ENCODE measurements around the gene FHIT. TPM values are rescaled to one million over a fixed set of nuclear protein-coding genes. Genes with fewer than 3 reads are reported as not detected.

Gene FHIT
- total RNA-seq, 1 experiment from 2014 or later, result 20.1 TPM

DNA sequence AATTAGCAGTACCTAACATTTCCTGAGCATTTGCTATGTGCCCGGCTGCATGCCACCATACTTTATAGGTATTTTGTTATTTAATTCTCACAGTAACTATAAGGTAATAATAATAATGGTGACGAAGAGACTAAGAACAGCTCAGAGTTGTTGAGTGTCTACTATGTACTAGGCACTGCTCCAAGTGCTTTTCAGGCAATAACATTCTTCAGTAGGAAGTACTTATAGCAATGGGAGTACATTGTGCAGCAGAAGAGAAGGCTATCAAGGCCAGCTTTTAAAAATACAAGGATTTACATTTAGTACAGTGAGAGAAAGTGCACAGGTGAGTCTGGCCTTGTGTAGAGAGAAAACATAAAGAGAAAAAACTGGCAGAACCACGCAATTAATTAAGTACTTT is 647.4 kb downstream of the FHIT start:
- ChIA-PET POLR2A (no interaction called here), CTCF (no interaction called here)
- no peak for DNase-seq (ENCODE audit: unreplicated experiment)
- TF ChIP-seq, protein P1, sequence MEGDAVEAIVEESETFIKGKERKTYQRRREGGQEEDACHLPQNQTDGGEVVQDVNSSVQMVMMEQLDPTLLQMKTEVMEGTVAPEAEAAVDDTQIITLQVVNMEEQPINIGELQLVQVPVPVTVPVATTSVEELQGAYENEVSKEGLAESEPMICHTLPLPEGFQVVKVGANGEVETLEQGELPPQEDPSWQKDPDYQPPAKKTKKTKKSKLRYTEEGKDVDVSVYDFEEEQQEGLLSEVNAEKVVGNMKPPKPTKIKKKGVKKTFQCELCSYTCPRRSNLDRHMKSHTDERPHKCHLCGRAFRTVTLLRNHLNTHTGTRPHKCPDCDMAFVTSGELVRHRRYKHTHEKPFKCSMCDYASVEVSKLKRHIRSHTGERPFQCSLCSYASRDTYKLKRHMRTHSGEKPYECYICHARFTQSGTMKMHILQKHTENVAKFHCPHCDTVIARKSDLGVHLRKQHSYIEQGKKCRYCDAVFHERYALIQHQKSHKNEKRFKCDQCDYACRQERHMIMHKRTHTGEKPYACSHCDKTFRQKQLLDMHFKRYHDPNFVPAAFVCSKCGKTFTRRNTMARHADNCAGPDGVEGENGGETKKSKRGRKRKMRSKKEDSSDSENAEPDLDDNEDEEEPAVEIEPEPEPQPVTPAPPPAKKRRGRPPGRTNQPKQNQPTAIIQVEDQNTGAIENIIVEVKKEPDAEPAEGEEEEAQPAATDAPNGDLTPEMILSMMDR (IDR thresholded peaks at IDR 0.05; ENCODE audit: unreplicated experiment), result no peak
- Mint-ChIP-seq H3K4me1 (ENCODE audit: insufficient read depth, unreplicated experiment) (no peaks in the 10 kb centered on the region), H3K27ac (ENCODE audit: low read depth, unreplicated experiment) (no peak overlapping the region), H3K9me3 (ENCODE audit: unreplicated experiment) (no peaks in the 10 kb centered on the region), H3K27me3 (ENCODE audit: insufficient read depth, unreplicated experiment) (no peaks in the 10 kb centered on the region), H3K36me3 (ENCODE audit: insufficient read depth, unreplicated experiment) (no peaks in the 10 kb centered on the region), H3K4me3 (ENCODE audit: unreplicated experiment) (no peak overlapping the region)
- intact Hi-C loops (cut with micrococcal nuclease), result no loop called here
- no TSS peak for BruUV-seq (replicated peaks)

DNA sequence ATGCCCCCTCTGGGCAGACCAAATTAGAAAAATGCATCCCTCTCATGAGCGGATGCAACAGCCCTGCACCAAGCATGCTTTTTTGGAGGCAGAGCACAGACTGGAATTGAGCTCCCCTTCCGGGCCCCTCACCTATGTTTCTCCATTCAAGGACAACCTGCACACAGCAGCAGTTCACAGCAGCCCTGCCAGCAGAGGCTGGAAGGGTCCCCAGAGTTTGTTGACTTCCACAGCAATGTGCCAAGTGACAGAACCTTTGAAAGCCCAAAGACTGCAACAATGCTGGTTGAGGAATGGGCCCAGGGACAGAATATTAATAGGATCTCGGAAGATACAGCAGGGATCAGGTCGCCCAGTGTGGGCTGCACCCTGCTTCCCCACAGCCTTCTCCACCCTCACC is 650.4 kb downstream of the FHIT start:
- no peaks in the 10 kb centered on the region for H3K9me3 Mint-ChIP-seq (ENCODE audit: unreplicated experiment)
- no peaks in the 10 kb centered on the region for H3K36me3 Mint-ChIP-seq (ENCODE audit: insufficient read depth, unreplicated experiment)
- TF ChIP-seq, protein P1 (IDR thresholded peaks at IDR 0.05; ENCODE audit: unreplicated experiment), result no peak
- no peaks in the 10 kb centered on the region for H3K27me3 Mint-ChIP-seq (ENCODE audit: insufficient read depth, unreplicated experiment)
- H3K4me1 Mint-ChIP-seq (ENCODE audit: insufficient read depth, unreplicated experiment), result no peaks in the 10 kb centered on the region
- ChIA-PET POLR2A (interaction anchor here (1.7 kb wide), 1 partner anchor 10 kb away, joined by 5 read pairs; no protein-coding TSS in a partner anchor), CTCF (interaction anchor here (0.6 kb wide), 2 partner anchors 30 to 49 kb away, joined by 3 read pairs; no protein-coding TSS in a partner anchor)
- intact Hi-C loops (cut with micrococcal nuclease), result no loop called here
- no peak for DNase-seq (ENCODE audit: unreplicated experiment)
- no peak overlapping the region for H3K27ac Mint-ChIP-seq (ENCODE audit: low read depth, unreplicated experiment)
- BruUV-seq (replicated peaks), result no TSS peak
- no peak overlapping the region for H3K4me3 Mint-ChIP-seq (ENCODE audit: unreplicated experiment)

DNA sequence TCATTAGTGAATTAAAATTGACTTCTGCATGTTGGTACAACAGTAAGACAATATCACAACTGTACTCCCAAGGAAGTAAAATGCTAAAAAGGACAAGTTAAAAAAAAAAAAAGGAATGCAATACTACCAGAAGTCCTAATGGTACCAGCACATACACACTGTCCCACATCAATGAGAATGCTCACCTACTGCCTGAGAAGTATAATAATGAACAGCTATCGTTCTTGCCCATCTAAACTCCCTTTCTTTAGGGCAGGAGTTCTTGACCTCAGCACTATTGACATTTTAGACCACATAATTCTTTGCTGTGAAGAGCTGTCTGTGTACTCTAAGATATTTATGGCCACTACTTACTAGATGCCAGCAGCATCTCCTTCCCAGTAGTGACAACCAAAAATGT is 651.7 kb downstream of the FHIT start:
- Mint-ChIP-seq H3K4me3 (ENCODE audit: unreplicated experiment) (no peak overlapping the region), H3K27me3 (ENCODE audit: insufficient read depth, unreplicated experiment) (no peaks in the 10 kb centered on the region), H3K36me3 (ENCODE audit: insufficient read depth, unreplicated experiment) (no peaks in the 10 kb centered on the region), H3K9me3 (ENCODE audit: unreplicated experiment) (no peaks in the 10 kb centered on the region), H3K27ac (ENCODE audit: low read depth, unreplicated experiment) (no peak overlapping the region), H3K4me1 (ENCODE audit: insufficient read depth, unreplicated experiment) (peaks cover 5% of the 10 kb centered on the region)
- ChIA-PET POLR2A (no interaction called here), CTCF (interaction anchor here (0.5 kb wide), 1 partner anchor 1575 kb away, joined by 3 read pairs; no protein-coding TSS in a partner anchor)
- TF ChIP-seq, protein P1 (IDR thresholded peaks at IDR 0.05; ENCODE audit: unreplicated experiment), result no peak
- DNase-seq (ENCODE audit: unreplicated experiment), result no peak
- BruUV-seq (replicated peaks), result no TSS peak
- intact Hi-C loops (cut with micrococcal nuclease), result no loop called here

DNA sequence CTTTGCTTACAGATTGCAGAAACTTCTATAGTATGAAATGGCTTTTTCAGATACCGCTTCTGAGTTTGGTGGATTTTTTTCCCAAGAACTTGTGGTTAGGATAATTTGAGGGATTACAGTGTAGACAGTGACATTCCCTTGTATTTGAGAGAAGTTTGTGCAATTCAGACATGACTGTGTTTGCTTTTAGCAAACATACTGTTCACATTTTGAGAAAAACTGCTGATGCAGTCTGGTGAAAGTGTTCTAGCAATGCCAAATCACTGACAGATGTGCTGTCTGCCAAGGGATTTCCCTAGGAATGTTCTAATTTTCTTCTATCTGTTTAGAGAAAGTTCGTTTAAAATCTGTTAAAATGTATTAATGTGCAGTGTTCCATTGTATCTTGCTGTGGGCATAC is 652.6 kb downstream of the FHIT start:
- Mint-ChIP-seq H3K4me3 (ENCODE audit: unreplicated experiment) (no peak overlapping the region), H3K36me3 (ENCODE audit: insufficient read depth, unreplicated experiment) (no peaks in the 10 kb centered on the region), H3K27me3 (ENCODE audit: insufficient read depth, unreplicated experiment) (no peaks in the 10 kb centered on the region), H3K4me1 (ENCODE audit: insufficient read depth, unreplicated experiment) (peaks cover 14% of the 10 kb centered on the region), H3K27ac (ENCODE audit: low read depth, unreplicated experiment) (no peak overlapping the region), H3K9me3 (ENCODE audit: unreplicated experiment) (no peaks in the 10 kb centered on the region)
- intact Hi-C loops (cut with micrococcal nuclease), result no loop called here
- no peak for DNase-seq (ENCODE audit: unreplicated experiment)
- BruUV-seq (replicated peaks), result no TSS peak
- ChIA-PET POLR2A (no interaction called here), CTCF (no interaction called here)
- TF ChIP-seq, protein P1 (IDR thresholded peaks at IDR 0.05; ENCODE audit: unreplicated experiment), result no peak

All from MCF 10A (cell line).